Vagina (tissue), 2 donors: ENCODE data around the gene GALNT4. TPM values are rescaled to one million over a fixed set of nuclear protein-coding genes. Genes with fewer than 3 reads are reported as not detected.

Experiments
- DNase-seq, 2 donors: peaks; one replicate each; pipeline ENCODE4 v3.0.0-alpha.2; 2017; ENCODE audit errors: extremely low spot score in 2 of 2
- H3K27ac ChIP-seq: fragments of 200-600 bp; sonication (generic); one replicate; pipeline ENCODE4 v1.5.1; 2019
- H3K27me3 ChIP-seq: fragments of 200-600 bp; sonication (generic); one replicate; pipeline ENCODE4 v1.5.1; 2019
- H3K36me3 ChIP-seq, 2 donors: fragments of 200-600 bp; sonication (generic); one replicate each; pipeline ENCODE4 v1.5.1; 2017 to 2019
- H3K4me1 ChIP-seq: fragments of 200-600 bp; sonication (generic); one replicate; pipeline ENCODE4 v1.5.1; 2019
- H3K4me3 ChIP-seq, 2 donors: fragments of 200-600 bp; sonication (generic); 1 replicate in 1 of 2; 2 replicates in 1 of 2; pipeline ENCODE4 v1.5.1; 2016 to 2019
- H3K9me3 ChIP-seq: fragments of 200-600 bp; sonication (generic); one replicate; pipeline ENCODE4 v1.5.1; 2019
- CTCF ChIP-seq, 3 experiments: fragments of 450-650 bp in 2 of 3; fragments of 200-600 bp in 1 of 3; sonication (generic) in 1 of 3; IDR thresholded peaks; one replicate each; pipeline ENCODE4 v1.5.1; 2017 to 2019; ENCODE audit warnings: antibody characterized with exemption in 3 of 3, mild to moderate bottlenecking in 2 of 3, moderate library complexity in 2 of 3
- POLR2A ChIP-seq, 2 donors: fragments of 450-650 bp; IDR thresholded peaks; one replicate each; pipeline ENCODE4 v1.6.1; 2017; ENCODE audit warnings: antibody characterized with exemption in 2 of 2, mild to moderate bottlenecking in 2 of 2, moderate library complexity in 2 of 2
- POLR2AphosphoS5 ChIP-seq, 2 donors: sonication (generic); formaldehyde crosslinking; IDR thresholded peaks; one replicate each; pipeline ENCODE4 v1.9.0; 2017; ENCODE audit warnings: antibody characterized with exemption in 2 of 2, mild to moderate bottlenecking in 2 of 2, low read depth in 1 of 2; ENCODE audit not compliant: insufficient read depth in 1 of 2
- intact Hi-C: fragments of 100-400 bp; cut with DNase I; formaldehyde crosslinking; loops from one replicate; pipeline ENCODE4 v1.15.1; 2023
- total RNA-seq: library from RNA; depleted of rRNA; stranded (reverse); fragments of >200 nt; gene quantifications from one replicate; pipeline ENCODE4 v1.2.3, GENCODE V29; 2016

GALNT4 gene
- total RNA-seq, 1 donor from 2014 or later, result 0.49 TPM

- Histone ChIP-seq H3K4me1 (peaks cover 17% of the 10 kb centered on the region), H3K9me3 (no peaks in the 10 kb centered on the region), H3K27ac (no peak overlapping the region), H3K4me3 (no peak overlapping the region), H3K27me3 (no peaks in the 10 kb centered on the region), H3K36me3 (no peaks in the 10 kb centered on the region)
- intact Hi-C loops, result no loop called here
- no peak for DNase-seq
- TF ChIP-seq CTCF (IDR thresholded peaks at IDR 0.05) (no peak), POLR2AphosphoS5 (IDR thresholded peaks at IDR 0.05; ENCODE audit: insufficient read depth in 1 of 2, low read depth in 1 of 2) (peak in 1 of 2 donors; percentile 31), POLR2A (IDR thresholded peaks at IDR 0.05) (no peak)
These were observed 43.2 kb upstream of the GALNT4 start for GRCh38 chr12:89567691-89568239.

- H3K4me1 ChIP-seq, result peaks cover 11% of the 10 kb centered on the region
These were observed 42.0 kb upstream of the GALNT4 start for GRCh38 chr12:89566615-89567014.

GRCh38 chr12:89565002-89565401 lies 40.4 kb upstream of the GALNT4 start:
- H3K4me1 ChIP-seq, result peaks cover 11% of the 10 kb centered on the region
- H3K9me3 ChIP-seq, result no peaks in the 10 kb centered on the region
- no peaks in the 10 kb centered on the region for H3K27me3 ChIP-seq
- TF ChIP-seq POLR2AphosphoS5 (IDR thresholded peaks at IDR 0.05; ENCODE audit: insufficient read depth in 1 of 2, low read depth in 1 of 2) (no peak), POLR2A (IDR thresholded peaks at IDR 0.05) (no peak), CTCF (IDR thresholded peaks at IDR 0.05) (no peak)
- intact Hi-C loops, result no loop called here
- DNase-seq, result no peak
- H3K4me3 ChIP-seq, result no peak overlapping the region
- no peaks in the 10 kb centered on the region for H3K36me3 ChIP-seq
- no peak overlapping the region for H3K27ac ChIP-seq

More at GRCh38 chr12:89566615-89567014, 42.0 kb upstream of the GALNT4 start:
- no peak overlapping the region for H3K4me3 ChIP-seq
- intact Hi-C loops, result no loop called here
- no peaks in the 10 kb centered on the region for H3K27me3 ChIP-seq
- DNase-seq, result no peak
- H3K9me3 ChIP-seq, result no peaks in the 10 kb centered on the region
- H3K36me3 ChIP-seq, result no peaks in the 10 kb centered on the region
- TF ChIP-seq CTCF (IDR thresholded peaks at IDR 0.05), result no peak
- TF ChIP-seq POLR2AphosphoS5 (IDR thresholded peaks at IDR 0.05; ENCODE audit: insufficient read depth in 1 of 2, low read depth in 1 of 2), result no peak
- TF ChIP-seq POLR2A (IDR thresholded peaks at IDR 0.05), result no peak
- H3K27ac ChIP-seq, result no peak overlapping the region

- Histone ChIP-seq H3K27ac (no peak overlapping the region), H3K27me3 (no peaks in the 10 kb centered on the region), H3K4me3 (no peak overlapping the region), H3K4me1 (no peaks in the 10 kb centered on the region), H3K9me3 (no peaks in the 10 kb centered on the region), H3K36me3 (no peaks in the 10 kb centered on the region)
- intact Hi-C loops, result no loop called here
- no peak for TF ChIP-seq CTCF (IDR thresholded peaks at IDR 0.05)
- no peak for TF ChIP-seq POLR2A (IDR thresholded peaks at IDR 0.05)
- no peak for TF ChIP-seq POLR2AphosphoS5 (IDR thresholded peaks at IDR 0.05; ENCODE audit: insufficient read depth in 1 of 2, low read depth in 1 of 2)
- no peak for DNase-seq
These were observed 35.2 kb upstream of the GALNT4 start for GRCh38 chr12:89559753-89560152.

GRCh38 chr12:89556976-89557375 lies 32.4 kb upstream of the GALNT4 start:
- intact Hi-C loops, result no loop called here
- Histone ChIP-seq H3K4me3 (no peak overlapping the region), H3K4me1 (no peaks in the 10 kb centered on the region), H3K27me3 (no peaks in the 10 kb centered on the region), H3K36me3 (no peaks in the 10 kb centered on the region), H3K27ac (no peak overlapping the region), H3K9me3 (no peaks in the 10 kb centered on the region)
- DNase-seq, result no peak
- no peak for TF ChIP-seq CTCF (IDR thresholded peaks at IDR 0.05)
- TF ChIP-seq POLR2AphosphoS5 (IDR thresholded peaks at IDR 0.05; ENCODE audit: insufficient read depth in 1 of 2, low read depth in 1 of 2), result no peak
- TF ChIP-seq POLR2A (IDR thresholded peaks at IDR 0.05), result no peak
